K562 (cell line): Measurements from ENCODE around the gene FAXC. TPM values are rescaled to one million over a fixed set of nuclear protein-coding genes. Genes with fewer than 3 reads are reported as not detected.

Experiments
- ARHGAP35 ChIP-seq: fragments of 450-650 bp; IDR thresholded peaks from 2 replicates; pipeline ENCODE4 v1.6.1; 2018; ENCODE audit not compliant: partially characterized antibody
- ARID3A ChIP-seq: IDR thresholded peaks from 2 replicates; pipeline ENCODE4 v1.6.1; 2012; ENCODE audit warnings: low read depth, low read length, improper control_type of control experiment, borderline replicate concordance
- ATF7 ChIP-seq: fragments of 450-650 bp; IDR thresholded peaks from 2 replicates; pipeline ENCODE4 v1.7.1; 2014; ENCODE audit warnings: mild to moderate bottlenecking, moderate library complexity
- BCLAF1 ChIP-seq, 2 experiments: fragments of 450-650 bp in 1 of 2; IDR thresholded peaks; 2 replicates each; pipeline ENCODE4 v1.6.1; 2011 to 2017; ENCODE audit warnings: low read depth in 2 of 2, antibody characterized with exemption in 1 of 2, borderline replicate concordance in 1 of 2, low read length in 1 of 2, mild to moderate bottlenecking in 1 of 2, mixed read lengths in 1 of 2; ENCODE audit not compliant: control insufficient read depth in 1 of 2
- BCOR ChIP-seq: fragments of 450-650 bp; IDR thresholded peaks from 2 replicates; pipeline ENCODE4 v1.6.1; 2016
- C11orf30 ChIP-seq: fragments of 450-650 bp; IDR thresholded peaks from 2 replicates; pipeline ENCODE4 v1.6.1; 2016; ENCODE audit warnings: low read depth, mild to moderate bottlenecking
- ESRRB ChIP-seq: fragments of 250-450 bp; sonication (Bioruptor Pico); IDR thresholded peaks from 2 replicates; pipeline ENCODE4 v1.5.0; 2020; ENCODE audit warnings: mild to moderate bottlenecking, moderate library complexity, borderline replicate concordance
- HDAC3 ChIP-seq: fragments of 450-650 bp; IDR thresholded peaks from 2 replicates; pipeline ENCODE4 v1.6.1; 2018; ENCODE audit warnings: borderline replicate concordance, mild to moderate bottlenecking, moderate library complexity; ENCODE audit not compliant: partially characterized antibody
- KDM4B ChIP-seq, 2 experiments: fragments of 450-650 bp in 1 of 2; sonication (generic) in 1 of 2; IDR thresholded peaks; 2 replicates each; pipeline ENCODE4 v1.6.1; 2016 to 2017; ENCODE audit warnings: borderline replicate concordance in 2 of 2, antibody characterized with exemption in 1 of 2, low read depth in 1 of 2, mild to moderate bottlenecking in 1 of 2
- KDM5B ChIP-seq: fragments of 200-600 bp; sonication (generic); IDR thresholded peaks from 2 replicates; pipeline ENCODE4 v1.6.1; 2012; ENCODE audit warnings: low read depth, mild to moderate bottlenecking, moderate library complexity, low read length, control low read depth, inconsistent platforms; ENCODE audit not compliant: insufficient replicate concordance
- MAZ ChIP-seq, 2 experiments: fragments of 450-650 bp in 1 of 2; sonication (generic) in 1 of 2; formaldehyde crosslinking; IDR thresholded peaks in 1 of 2; conservative IDR thresholded peaks in 1 of 2; 2 replicates each; pipeline versions ENCODE4 v1.4.0 to v1.5.0; 2020; ENCODE audit warnings: mild to moderate bottlenecking in 1 of 2, missing genetic modification reagents in 1 of 2
- NCOA2 ChIP-seq, 2 experiments: fragments of 450-650 bp; IDR thresholded peaks; 2 replicates each; pipeline ENCODE4 v1.6.1; 2018; ENCODE audit warnings: mild to moderate bottlenecking in 2 of 2, moderate library complexity in 1 of 2; ENCODE audit not compliant: partially characterized antibody in 2 of 2
- POLR2B ChIP-seq: fragments of 450-650 bp; IDR thresholded peaks from 2 replicates; pipeline ENCODE4 v1.6.1; 2018; ENCODE audit warnings: low read depth; ENCODE audit not compliant: partially characterized antibody
- POLR3A ChIP-seq: IDR thresholded peaks from 2 replicates; pipeline ENCODE4 v1.6.1; 2011; ENCODE audit warnings: borderline replicate concordance, mild to moderate bottlenecking, moderate library complexity; ENCODE audit not compliant: insufficient read length, insufficient read depth; ENCODE audit errors: extremely low read depth
- PTRF ChIP-seq: fragments of 450-650 bp; IDR thresholded peaks from 2 replicates; pipeline ENCODE4 v1.6.1; 2016; ENCODE audit warnings: mild to moderate bottlenecking, missing genetic modification characterization, missing compliant biosample characterization
- RFX1 ChIP-seq: fragments of 450-650 bp; IDR thresholded peaks from 2 replicates; pipeline ENCODE4 v1.6.1; 2016; ENCODE audit warnings: mild to moderate bottlenecking, moderate library complexity
- RFX5 ChIP-seq: IDR thresholded peaks from 2 replicates; pipeline ENCODE4 v1.6.1; 2011; ENCODE audit warnings: low read depth, mild to moderate bottlenecking, improper control_type of control experiment, low read length
- SMC3 ChIP-seq: conservative IDR thresholded peaks from 2 replicates; pipeline ENCODE4 v1.6.1; 2011; ENCODE audit warnings: low read depth, low read length, improper control_type of control experiment; ENCODE audit not compliant: insufficient read depth
- XRCC4 ChIP-seq: IDR thresholded peaks from one replicate; pipeline ENCODE4 v1.6.1; 2011; ENCODE audit not compliant: insufficient read depth, insufficient read length; ENCODE audit errors: extremely low read depth
- ZNF436 ChIP-seq: fragments of 250-450, 450-650 bp; sonication (Bioruptor Pico); formaldehyde crosslinking; IDR thresholded peaks from 2 replicates; pipeline ENCODE4 v1.7.0; 2020; ENCODE audit warnings: mild to moderate bottlenecking
- ZNF445 ChIP-seq: fragments of 250-450 bp; sonication (Bioruptor Pico); IDR thresholded peaks from 2 replicates; pipeline ENCODE4 v1.4.0; 2020; ENCODE audit warnings: low read depth, mild to moderate bottlenecking, moderate library complexity
- ZNF75A ChIP-seq: fragments of 450-650 bp; formaldehyde crosslinking; IDR thresholded peaks from 2 replicates; pipeline ENCODE4 v1.4.0; 2020; ENCODE audit warnings: mild to moderate bottlenecking
- polyA plus RNA-seq, 8 experiments: library from polyadenylated mRNA; depleted of rRNA in 4 of 8; stranded (reverse) in 5 of 8; unstranded in 3 of 8; fragments of >200 nt; fragmentation: Nextera tagmentation in 2 of 8; fragmentation: Illumina TruSeq in 1 of 8; extraction: Ambion mirVana in 2 of 8; extraction: Trizol in 1 of 8; gene quantifications; 2 replicates each; pipeline versions ENCODE4 v1.2.1 to v1.2.3, GENCODE V29; 2011 to 2014; ENCODE audit warnings: inconsistent platforms in 1 of 8, missing spikeins in 1 of 8
- total RNA-seq, 7 experiments: library from RNA; depleted of rRNA in 6 of 7; stranded (reverse); fragments of >200 nt in 6 of 7; fragmentation: Illumina TruSeq in 2 of 7; extraction: Trizol in 2 of 7; gene quantifications; 2 replicates each; pipeline versions ENCODE4 v1.2.1 to v1.2.3, GENCODE V29; 2011 to 2021; ENCODE audit warnings: low replicate concordance in 1 of 7

Gene FAXC
- total and polyA plus RNA-seq, 9 of the 15 experiments (the other 6 are each of a cell fraction or from before 2014, with no cell fraction given), result 0.06 to 0.40 (median 0.13) TPM; not detected in 5

GRCh38 chr6:99393698-99394531 is 44.4 kb upstream of the FAXC start, which contains the start of gene COQ3 (continued):
- TF ChIP-seq BCLAF1 (IDR thresholded peaks at IDR 0.05; ENCODE audit: borderline replicate concordance in 1 of 2, control insufficient read depth in 1 of 2, low read depth in 2 of 2, low read length in 1 of 2), result peak in 1 of 2 experiments; percentile 66; a peak in 1 of 4 replicates
- TF ChIP-seq XRCC4, result no peak
- TF ChIP-seq ESRRB (CRISPR knock-in tag), result no peak
- TF ChIP-seq POLR2B, result peak; percentile 83
- TF ChIP-seq RFX5, result no peak
- TF ChIP-seq SMC3, result no peak
- peak in 1 of 2 experiments; percentile 50; a peak in 2 of 4 replicates for TF ChIP-seq MAZ (CRISPR knock-in tag; conservative IDR thresholded peaks at IDR 0.05 in 1 of 2, IDR thresholded peaks at IDR 0.05 in 1 of 2)
- peak; percentile 64 for TF ChIP-seq KDM5B
- no peak for TF ChIP-seq RFX1
- TF ChIP-seq ZNF445, result no peak
- TF ChIP-seq ZNF436, result no peak
- TF ChIP-seq NCOA2 (IDR thresholded peaks at IDR 0.05; ENCODE audit: partially characterized antibody in 2 of 2), result no peak
- no peak for TF ChIP-seq PTRF
- TF ChIP-seq C11orf30, result peak; percentile 88
- TF ChIP-seq ARID3A, result no peak
- TF ChIP-seq ARHGAP35, result no peak
- TF ChIP-seq HDAC3, result no peak
- no peak for TF ChIP-seq ZNF75A
- TF ChIP-seq POLR3A, result no peak
- peak; percentile 64; the same call in 1 of the 2 replicates for TF ChIP-seq BCOR
- TF ChIP-seq KDM4B (IDR thresholded peaks at IDR 0.05; ENCODE audit: borderline replicate concordance in 2 of 2, low read depth in 1 of 2), result peak in 1 of 2 experiments; percentile 83; a peak in 1 of 4 replicates
- peak; percentile 55; the same call in 1 of the 2 replicates for TF ChIP-seq ATF7
